IMR-90 (cell line): ENCODE measurements around the gene PXYLP1. TPM values are rescaled to one million over a fixed set of nuclear protein-coding genes. Genes with fewer than 3 reads are reported as not detected.

ENCODE experiments used
- ATAC-seq: fragments of 200-7000 bp; cut with Tn5 transposase; 2 replicates; pipeline ENCODE4 v1.9.1; 2020; ENCODE audit warnings: low read depth, mild to moderate bottlenecking, moderate library complexity
- BruUV-seq: library from RNA; stranded (reverse); fragments of 400-500 nt; replicated peaks from 2 replicates; lab custom pipeline; 2021; lab: Mats Ljungman, UMichigan
- CTCF ChIA-PET: fragments of 300-600 bp; formaldehyde crosslinking; extraction: SDS; loops from one replicate; lab custom pipeline; 2021; ENCODE audit warnings: antibody characterized with exemption; lab: Yijun Ruan, JAX
- POLR2A ChIA-PET: fragments of 300-600 bp; sonication (Branson Sonifier 250); formaldehyde crosslinking; loops from one replicate; lab custom pipeline; 2022; ENCODE audit warnings: antibody characterized with exemption; ENCODE audit not compliant: unreplicated experiment; lab: Charles Lee
- DNase-seq: peaks from one replicate; pipeline ENCODE4 v3.0.0; 2013
- H2AFZ ChIP-seq: replicated peaks from 2 replicates; pipeline ENCODE3; 2013; ENCODE audit warnings: low read length, mild to moderate bottlenecking; ENCODE audit not compliant: poor library complexity
- H2AK5ac ChIP-seq: 2 replicates; pipeline ENCODE4 v1.6.1; 2013; ENCODE audit warnings: low read depth, low read length, inconsistent platforms
- H2AK9ac ChIP-seq: replicated peaks from 2 replicates; pipeline ENCODE3; 2013; ENCODE audit warnings: mild to moderate bottlenecking, low read depth, low read length, moderate library complexity; ENCODE audit not compliant: poor library complexity
- H2BK120ac ChIP-seq: 2 replicates; pipeline ENCODE4 v1.6.1; 2013; ENCODE audit warnings: low read depth, low read length, inconsistent platforms
- H2BK15ac ChIP-seq: 3 replicates; pipeline ENCODE4 v1.6.1; 2013; ENCODE audit warnings: low read depth, low read length, inconsistent platforms
- H2BK20ac ChIP-seq: 2 replicates; pipeline ENCODE4 v1.6.1; 2013; ENCODE audit warnings: low read depth, mild to moderate bottlenecking, inconsistent platforms, low read length, moderate library complexity
- H2BK5ac ChIP-seq: 2 replicates; pipeline ENCODE4 v1.6.1; 2013; ENCODE audit warnings: mild to moderate bottlenecking, low read depth, low read length, inconsistent platforms; ENCODE audit not compliant: poor library complexity, severe bottlenecking
- H3K14ac ChIP-seq: replicated peaks from 2 replicates; pipeline ENCODE4 v1.6.1; 2013; ENCODE audit warnings: low read depth, low read length, inconsistent platforms
- H3K18ac ChIP-seq: 2 replicates; pipeline ENCODE4 v1.6.1; 2013; ENCODE audit warnings: low read depth, low read length, control low read depth
- H3K23ac ChIP-seq: 2 replicates; pipeline ENCODE4 v1.6.1; 2013; ENCODE audit warnings: low read depth, low read length, inconsistent platforms
- H3K27ac ChIP-seq: 2 replicates; pipeline ENCODE4 v1.5.1; 2013; ENCODE audit warnings: mild to moderate bottlenecking, control low read depth, low read length; ENCODE audit not compliant: insufficient read depth
- H3K27me3 ChIP-seq: 2 replicates; pipeline ENCODE4 v1.6.1; 2013; ENCODE audit warnings: low read length; ENCODE audit not compliant: control insufficient read depth, insufficient read depth
- H3K36me3 ChIP-seq: 2 replicates; pipeline ENCODE4 v1.6.1; 2013; ENCODE audit warnings: low read length, mixed read lengths; ENCODE audit not compliant: control insufficient read depth, insufficient read depth
- H3K4ac ChIP-seq: 2 replicates; pipeline ENCODE4 v1.6.1; 2013; ENCODE audit warnings: low read depth, low read length, inconsistent platforms
- H3K4me1 ChIP-seq: 2 replicates; pipeline ENCODE4 v1.6.1; 2013; ENCODE audit warnings: low read length, mixed read lengths; ENCODE audit not compliant: control insufficient read depth, insufficient read depth
- H3K4me2 ChIP-seq: 2 replicates; pipeline ENCODE4 v1.6.1; 2013; ENCODE audit warnings: low read depth, mild to moderate bottlenecking, control low read depth, low read length, moderate library complexity
- H3K4me3 ChIP-seq: 2 replicates; pipeline ENCODE4 v1.5.1; 2013; ENCODE audit warnings: low read depth, mild to moderate bottlenecking, control low read depth, low read length, moderate library complexity; ENCODE audit not compliant: insufficient read depth
- H3K56ac ChIP-seq: 2 replicates; pipeline ENCODE4 v1.6.1; 2013; ENCODE audit warnings: low read length, inconsistent platforms; ENCODE audit not compliant: insufficient read depth; ENCODE audit errors: extremely low read depth
- H3K79me1 ChIP-seq, 2 experiments: 2 replicates each; pipeline ENCODE4 v1.6.1; 2013; ENCODE audit warnings: low read length in 2 of 2, inconsistent platforms in 1 of 2, low read depth in 1 of 2
- H3K9ac ChIP-seq: 2 replicates; pipeline ENCODE4 v1.6.1; 2013; ENCODE audit warnings: low read depth, low read length, control low read depth
- H3K9me1 ChIP-seq: 2 replicates; pipeline ENCODE4 v1.6.1; 2013; ENCODE audit warnings: low read length, inconsistent platforms; ENCODE audit not compliant: insufficient read depth
- H3K9me3 ChIP-seq: 2 replicates; pipeline ENCODE4 v1.6.1; 2013; ENCODE audit warnings: low read length; ENCODE audit not compliant: control insufficient read depth, insufficient read depth
- H4K20me1 ChIP-seq: 2 replicates; pipeline ENCODE4 v1.6.1; 2013; ENCODE audit warnings: low read length, inconsistent platforms; ENCODE audit not compliant: insufficient read depth
- H4K5ac ChIP-seq: 2 replicates; pipeline ENCODE4 v1.6.1; 2013; ENCODE audit warnings: mild to moderate bottlenecking, low read depth, low read length, control low read depth
- H4K8ac ChIP-seq, 2 experiments: 2 replicates each; pipeline ENCODE4 v1.6.1; 2013; ENCODE audit warnings: low read depth in 2 of 2, low read length in 2 of 2, control low read depth in 1 of 2, inconsistent platforms in 1 of 2
- H4K91ac ChIP-seq: 2 replicates; pipeline ENCODE4 v1.6.1; 2013; ENCODE audit warnings: low read depth, low read length, inconsistent platforms; ENCODE audit not compliant: insufficient read depth
- CEBPB ChIP-seq: IDR thresholded peaks from 2 replicates; pipeline ENCODE4 v1.6.1; 2012; ENCODE audit warnings: low read depth, low read length, improper control_type of control experiment
- CHD1 ChIP-seq: IDR thresholded peaks from 2 replicates; pipeline ENCODE4 v1.6.1; 2012; ENCODE audit warnings: low read depth, low read length, improper control_type of control experiment
- ELK1 ChIP-seq: fragments of 150-350 bp; IDR thresholded peaks from 2 replicates; pipeline ENCODE4 v1.6.1; 2016; ENCODE audit warnings: low read depth, mild to moderate bottlenecking, low read length, moderate library complexity, borderline replicate concordance
- MAFK ChIP-seq: IDR thresholded peaks from 2 replicates; pipeline ENCODE4 v1.6.1; 2012; ENCODE audit warnings: low read depth, low read length, improper control_type of control experiment
- MAZ ChIP-seq: IDR thresholded peaks from 2 replicates; pipeline ENCODE4 v1.6.1; 2012; ENCODE audit warnings: low read depth, mild to moderate bottlenecking, low read length, improper control_type of control experiment, moderate library complexity, borderline replicate concordance
- MXI1 ChIP-seq: IDR thresholded peaks from 2 replicates; pipeline ENCODE4 v1.6.1; 2012; ENCODE audit warnings: low read depth, mild to moderate bottlenecking, low read length, moderate library complexity, borderline replicate concordance
- NFE2L2 ChIP-seq: fragments of 150-350 bp; IDR thresholded peaks from 2 replicates; pipeline ENCODE4 v1.6.1; 2016; ENCODE audit warnings: low read depth, mild to moderate bottlenecking, low read length
- POLR2A ChIP-seq: IDR thresholded peaks from 2 replicates; pipeline ENCODE4 v1.6.1; 2012; ENCODE audit warnings: mild to moderate bottlenecking, low read depth, low read length
- RCOR1 ChIP-seq: IDR thresholded peaks from 2 replicates; pipeline ENCODE4 v1.6.1; 2012; ENCODE audit warnings: mild to moderate bottlenecking, low read length, improper control_type of control experiment; ENCODE audit not compliant: insufficient replicate concordance
- RFX5 ChIP-seq: IDR thresholded peaks from 2 replicates; pipeline ENCODE4 v1.8.0; 2012; ENCODE audit warnings: low read depth, mild to moderate bottlenecking, low read length, moderate library complexity
- SMC3 ChIP-seq: fragments of 150-350 bp; IDR thresholded peaks from 2 replicates; pipeline ENCODE4 v1.6.1; 2016; ENCODE audit warnings: low read depth, mild to moderate bottlenecking, antibody characterized with exemption, low read length, moderate library complexity
- WGBS, 2 experiments: methylation state at CpG; one replicate each; pipeline versions ENCODE4 v1.1.5 to v1.1.7; 2013; ENCODE audit warnings: missing lambda C conversion rate in 2 of 2; ENCODE audit not compliant: insufficient read length in 1 of 2; ENCODE audit errors: extremely low coverage in 2 of 2; 5-methylcytosine and 5-hydroxymethylcytosine counted together
- dilution Hi-C: fragments of 300-500 bp; cut with HindIII; formaldehyde crosslinking; loops from one replicate; pipeline ENCODE4 v1.14.3; 2018; ENCODE audit warnings: low sequenced_read_pairs; ENCODE audit not compliant: unreplicated experiment
- in situ Hi-C: fragments of 300-500 bp; cut with MboI; formaldehyde crosslinking; loops from 3 replicates; pipeline ENCODE4 v1.14.3; 2019; ENCODE audit warnings: low sequenced_read_pairs, inconsistent platforms, mixed read lengths
- intact Hi-C: fragments of 100-400 bp; cut with micrococcal nuclease; formaldehyde crosslinking; loops from 2 replicates; pipeline ENCODE4 v1.10.0; 2022
- polyA plus RNA-seq, 3 experiments: library from polyadenylated mRNA; depleted of rRNA; stranded (reverse); fragments of >200 nt; gene quantifications; 2 replicates each; pipeline ENCODE4 v1.2.3, GENCODE V29; 2012; ENCODE audit warnings: low replicate concordance in 1 of 3
- total RNA-seq: library from RNA; depleted of rRNA; stranded (reverse); fragments of >200 nt; gene quantifications from 2 replicates; pipeline ENCODE4 v1.2.3, GENCODE V29; 2012
- TF ChIP-seq, protein P1 (sequence below): fragments of 150-350 bp; IDR thresholded peaks from 2 replicates; pipeline ENCODE4 v1.6.1; 2017; ENCODE audit warnings: mild to moderate bottlenecking, antibody characterized with exemption, low read length, low read depth

The PXYLP1 gene
- total and polyA plus RNA-seq, 2 of the 4 experiments (the other 2 are of a cell fraction), result 11.7 to 15.6 TPM

DNA sequence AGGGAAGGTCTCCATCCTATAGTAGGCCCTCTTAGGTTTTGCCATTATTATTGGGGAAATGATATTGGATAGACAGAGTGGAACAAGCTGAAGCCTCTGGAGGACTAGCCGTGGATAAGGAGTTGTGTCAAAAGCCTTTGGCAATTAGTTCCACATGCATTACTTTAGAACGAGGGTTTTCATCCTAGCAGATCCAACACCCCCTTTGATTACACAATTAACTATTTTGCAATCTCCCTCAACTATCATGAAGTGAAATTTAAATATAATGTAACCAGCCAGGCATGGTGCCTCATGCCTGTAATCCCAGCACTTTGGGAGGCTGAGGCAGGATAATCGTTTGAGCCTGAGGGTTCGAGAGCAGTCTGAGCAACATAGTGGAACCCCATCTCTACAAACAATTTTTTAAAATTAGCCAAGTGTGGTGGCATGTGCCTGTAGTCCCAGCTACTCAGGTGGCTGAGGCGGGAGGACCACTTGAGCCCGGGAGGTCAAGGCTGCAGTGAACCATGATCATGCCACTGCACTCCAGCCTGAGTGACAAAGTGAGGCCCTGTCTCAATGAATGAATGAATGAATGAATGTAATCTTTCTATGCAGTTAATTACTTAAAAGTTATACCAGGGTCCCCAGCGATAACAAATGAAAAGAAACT lies 56.8 kb downstream of the PXYLP1 start:
- peaks cover 4% of the 10 kb centered on the region; the same call in 1 of the 2 replicates for H3K9me1 ChIP-seq
- WGBS, 2 experiments, result no CpG with 5 or more reads among the region's 7 CpGs
- H3K9ac ChIP-seq, result no peak overlapping the region
- H3K4me3 ChIP-seq, result no peak overlapping the region
- H2BK15ac ChIP-seq, result no peak overlapping the region
- peaks cover 10% of the 10 kb centered on the region; the same call in 1 of the 2 replicates for H3K36me3 ChIP-seq
- no peak overlapping the region for H2BK5ac ChIP-seq
- H3K9me3 ChIP-seq, result no peaks in the 10 kb centered on the region
- H3K23ac ChIP-seq, result no peak overlapping the region
- no peaks in the 10 kb centered on the region for H3K27me3 ChIP-seq
- no peak overlapping the region for H2AFZ ChIP-seq
- H4K91ac ChIP-seq, result no peak overlapping the region
- H3K4me1 ChIP-seq, result peaks cover 2% of the 10 kb centered on the region; the same call in 1 of the 2 replicates
- in situ Hi-C loops (no loop called here), intact Hi-C loops (no loop called here), dilution Hi-C loops (no loop called here)
- H3K18ac ChIP-seq, result no peak overlapping the region
- BruUV-seq, result no TSS peak
- no peak overlapping the region for H4K8ac ChIP-seq
- DNase-seq (no peak), ATAC-seq (no peak)
- no peak overlapping the region for H3K56ac ChIP-seq
- no peak for TF ChIP-seq ELK1
- no peak for TF ChIP-seq MXI1
- TF ChIP-seq RCOR1, result no peak
- TF ChIP-seq, protein P1, sequence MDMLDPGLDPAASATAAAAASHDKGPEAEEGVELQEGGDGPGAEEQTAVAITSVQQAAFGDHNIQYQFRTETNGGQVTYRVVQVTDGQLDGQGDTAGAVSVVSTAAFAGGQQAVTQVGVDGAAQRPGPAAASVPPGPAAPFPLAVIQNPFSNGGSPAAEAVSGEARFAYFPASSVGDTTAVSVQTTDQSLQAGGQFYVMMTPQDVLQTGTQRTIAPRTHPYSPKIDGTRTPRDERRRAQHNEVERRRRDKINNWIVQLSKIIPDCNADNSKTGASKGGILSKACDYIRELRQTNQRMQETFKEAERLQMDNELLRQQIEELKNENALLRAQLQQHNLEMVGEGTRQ, result no peak
- TF ChIP-seq CEBPB, result no peak
- no peak for TF ChIP-seq NFE2L2
- no peak for TF ChIP-seq MAFK
- TF ChIP-seq CHD1, result no peak
- TF ChIP-seq RFX5, result no peak
- TF ChIP-seq MAZ, result no peak
- no peak for TF ChIP-seq POLR2A
- TF ChIP-seq SMC3, result no peak
- no peaks in the 10 kb centered on the region for H3K79me1 ChIP-seq
- H4K5ac ChIP-seq, result no peak overlapping the region
- H4K20me1 ChIP-seq, result no peaks in the 10 kb centered on the region
- no peak overlapping the region for H3K27ac ChIP-seq
- H2BK20ac ChIP-seq, result no peak overlapping the region
- CTCF ChIA-PET, result no interaction called here
- no peak overlapping the region for H3K4ac ChIP-seq
- POLR2A ChIA-PET, result no interaction called here
- no peak overlapping the region for H3K4me2 ChIP-seq
- no peak overlapping the region for H2AK5ac ChIP-seq
- H2BK120ac ChIP-seq, result no peak overlapping the region
- H2AK9ac ChIP-seq, result no peak overlapping the region
- H3K14ac ChIP-seq, result no peak overlapping the region
